GM19043 (cell line): Measurements from ENCODE around the gene WAS.

Experiments
- ATAC-seq: cut with Tn5 transposase; IDR thresholded peaks from one replicate; pipeline ENCODE4 v1.9.1; 2021; ENCODE audit warnings: low read depth; ENCODE audit not compliant: unreplicated experiment

Gene WAS

DNA sequence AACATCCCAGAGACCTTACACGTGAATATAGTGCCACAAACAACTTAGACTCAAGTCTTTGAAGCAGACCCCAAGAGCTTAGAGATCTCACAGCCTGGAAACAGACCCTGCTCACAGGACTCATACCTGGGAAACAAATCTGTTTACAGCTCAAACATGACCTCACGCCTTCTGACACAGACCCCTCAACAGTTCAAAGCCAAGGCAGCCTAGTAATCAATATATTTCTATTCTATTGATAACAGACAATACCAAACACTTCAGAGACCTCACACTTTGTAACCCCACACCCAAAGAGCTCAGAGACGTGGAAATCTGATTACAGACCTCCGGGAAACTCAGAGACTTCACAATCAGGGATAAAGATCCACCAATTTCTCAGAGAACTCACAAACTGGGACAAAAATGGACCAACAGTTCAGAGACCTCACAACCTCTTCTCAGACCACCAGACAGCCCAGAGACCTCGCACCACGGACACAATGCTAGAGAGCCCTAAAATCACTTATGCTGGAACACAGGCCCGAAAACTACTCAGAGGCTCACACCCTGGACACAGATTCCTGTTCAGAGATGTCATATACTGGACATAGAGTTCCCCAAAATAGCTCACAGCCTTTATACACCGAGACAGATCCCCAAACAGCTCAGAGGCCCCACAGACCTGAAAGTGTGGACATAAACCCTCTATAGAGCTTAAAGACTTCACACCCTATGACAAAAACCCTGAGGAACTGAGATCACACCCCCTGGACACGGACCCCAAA is 27.7 kb downstream of the WAS start:
- ATAC-seq = no peak

GRCh38 chrX:48711929-48712505 is 28.4 kb downstream of the WAS start:
- ATAC-seq = no peak

DNA sequence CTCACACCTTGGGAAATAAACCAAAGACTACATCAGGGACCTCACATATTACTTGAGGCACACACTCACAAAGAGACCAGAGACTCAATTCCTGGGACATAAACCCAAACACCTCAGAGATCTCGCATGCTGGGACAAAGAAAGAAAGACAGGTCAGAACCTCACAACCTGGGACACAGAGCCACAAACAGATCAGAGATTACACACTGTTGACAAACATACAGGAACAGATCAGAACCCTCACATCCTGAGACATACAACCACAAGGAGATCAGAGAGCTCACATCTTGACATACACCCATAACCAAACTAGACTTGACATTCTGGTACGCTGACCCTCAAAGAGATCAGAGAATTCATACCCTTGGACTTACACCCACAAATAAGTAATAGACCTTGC is 30.2 kb downstream of the WAS start:
- no peak for ATAC-seq

GRCh38 chrX:48714573-48714972 is 31.0 kb downstream of the WAS start:
- ATAC-seq = no peak

GRCh38 chrX:48715072-48715471 is 31.5 kb downstream of the WAS start:
- no peak for ATAC-seq

DNA sequence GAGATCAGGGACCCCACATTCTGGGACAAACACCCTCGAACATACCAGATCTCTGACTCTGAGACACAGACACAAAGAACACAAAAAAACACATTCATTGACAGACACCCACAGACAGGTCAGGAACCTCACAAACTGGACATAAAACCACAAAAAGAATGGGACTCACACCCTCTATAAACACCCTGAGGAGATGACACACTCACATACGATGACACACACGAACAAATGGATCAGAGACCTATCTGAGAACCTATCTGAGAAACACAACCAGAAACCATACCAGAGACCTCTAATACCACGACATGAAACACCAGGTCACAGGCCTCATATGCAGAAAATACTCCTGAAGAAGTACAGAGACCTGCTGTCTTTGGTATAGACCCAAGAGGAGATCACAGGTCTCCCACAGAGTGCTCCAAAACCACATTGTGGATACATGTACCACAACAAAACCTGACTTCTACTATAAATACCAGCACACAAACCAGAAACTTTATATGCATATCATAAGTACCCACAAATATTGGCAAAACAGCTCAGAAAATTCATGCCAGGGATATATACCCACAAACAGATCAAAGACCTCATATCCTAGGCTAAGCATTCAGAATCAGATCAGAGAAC is 32.4 kb downstream of the WAS start:
- no peak for ATAC-seq

DNA sequence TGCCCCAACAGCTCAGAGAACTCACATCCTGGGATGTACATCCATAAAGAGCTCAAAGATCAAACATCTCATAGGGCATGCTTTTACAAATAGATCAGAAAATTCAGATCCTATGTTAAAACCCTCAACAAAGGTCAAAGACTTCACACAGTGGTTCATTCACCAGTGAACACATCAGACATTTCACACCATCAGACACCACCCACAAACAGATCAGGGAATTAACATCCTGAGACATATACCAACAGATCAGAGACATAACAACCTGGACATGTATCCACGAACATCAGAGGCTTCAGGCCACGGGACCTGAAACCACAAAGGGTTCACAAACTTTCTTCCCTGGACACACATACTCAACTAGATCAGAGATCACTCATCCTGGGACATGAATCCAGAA is 36.4 kb downstream of the WAS start:
- no peak for ATAC-seq

GRCh38 chrX:48720577-48721250 is 37.1 kb downstream of the WAS start:
- no peak for ATAC-seq

DNA sequence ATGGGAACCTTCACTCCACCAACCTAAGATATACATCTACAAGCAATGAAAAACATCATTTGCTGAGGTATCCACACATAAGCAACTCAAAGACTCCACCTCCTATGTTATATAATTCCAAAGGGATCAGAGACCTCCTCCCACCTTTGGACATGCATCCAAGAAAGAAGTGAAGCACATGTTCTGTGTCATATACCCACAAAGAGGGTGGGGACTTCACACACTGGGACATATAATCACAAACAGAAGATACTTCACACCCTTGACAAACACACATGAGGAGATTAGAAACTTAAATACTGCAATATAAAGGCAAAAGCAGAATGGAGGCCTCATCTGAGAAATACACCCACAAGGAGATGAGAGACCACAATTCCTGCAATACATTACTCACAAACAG is 38.3 kb downstream of the WAS start:
- ATAC-seq = no peak

- no peak for ATAC-seq
Measured at GRCh38 chrX:48726596-48726995, 43.0 kb downstream of the WAS start.

- no peak for ATAC-seq
Measured at GRCh38 chrX:48728653-48729052, 45.1 kb downstream of the WAS start.

DNA sequence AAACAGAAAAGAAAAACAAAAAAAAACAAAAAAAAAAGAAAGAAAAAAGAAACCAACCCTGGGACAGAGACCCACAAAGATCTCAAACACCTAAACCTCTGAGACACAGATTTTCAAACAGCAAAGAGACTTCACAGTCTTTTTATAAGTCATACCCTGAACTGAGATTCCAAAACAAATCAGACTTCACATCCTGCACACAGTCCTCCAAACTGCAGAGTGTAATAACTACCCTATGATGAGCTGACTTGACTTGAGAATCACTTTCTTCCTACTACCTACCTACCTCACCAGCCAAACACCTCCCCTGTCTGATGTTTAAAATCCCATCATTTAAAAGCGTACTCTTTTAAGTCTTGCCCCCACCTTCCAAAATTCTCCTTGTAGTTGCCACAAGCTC is 52.7 kb downstream of the WAS start:
- no peak for ATAC-seq

- no peak for ATAC-seq
Measured at GRCh38 chrX:48736878-48737212, 53.2 kb downstream of the WAS start.

DNA sequence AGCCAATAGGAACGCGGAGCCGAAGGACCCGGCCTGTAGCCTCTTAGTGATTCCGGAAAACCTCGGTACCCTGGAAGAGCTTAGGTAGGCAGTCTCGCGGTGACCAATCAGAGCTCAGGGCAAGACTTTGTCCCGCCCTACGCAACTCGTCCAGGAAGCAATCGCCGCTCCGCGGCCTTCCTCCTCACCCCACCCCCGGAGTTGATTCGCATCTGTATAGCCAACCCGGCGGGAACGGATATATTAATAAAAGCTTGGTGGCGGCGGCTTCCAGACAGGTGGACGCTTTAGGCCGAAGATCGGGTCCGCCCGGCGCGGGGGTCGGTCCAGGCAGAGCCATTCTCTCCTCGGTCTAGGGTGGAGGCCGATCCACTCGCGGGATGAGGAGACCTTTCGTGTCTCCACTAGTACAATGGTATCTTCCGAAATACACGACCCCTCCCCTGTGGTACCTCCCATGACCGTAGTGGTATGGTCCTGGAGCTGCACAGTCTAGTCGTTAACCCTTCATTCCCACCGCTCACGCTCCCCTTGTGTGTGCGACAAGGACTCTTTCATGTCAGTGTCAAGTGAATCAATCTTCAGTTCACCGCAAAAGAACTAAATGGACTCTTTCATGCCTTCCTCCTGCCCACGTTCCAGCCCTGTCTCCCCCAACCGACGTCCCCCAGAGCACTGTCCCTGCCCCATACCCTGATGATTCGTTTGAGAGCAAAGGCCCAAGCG is 53.8 kb downstream of the WAS start:
- ATAC-seq = peak; percentile 98

GRCh38 chrX:48737940-48738339 is 54.3 kb downstream of the WAS start:
- ATAC-seq = no peak
